Panc1 (cell line): ENCODE data around the gene TRIM14. TPM values are rescaled to one million over a fixed set of nuclear protein-coding genes. Genes with fewer than 3 reads are reported as not detected.
A peak's percentile ranks its signal among the peaks of the same experiment; 100 is the strongest.

ENCODE experiments used
- ATAC-seq: fragments of 200-7000 bp; cut with Tn5 transposase; 2 replicates; pipeline ENCODE4 v1.9.1; 2020; ENCODE audit warnings: mild to moderate bottlenecking, moderate library complexity
- BruUV-seq: library from RNA; stranded (reverse); fragments of 400-500 nt; replicated peaks from 2 replicates; lab custom pipeline; 2021; lab: Mats Ljungman, UMichigan
- CTCF ChIA-PET: fragments of 300-600 bp; sonication (Branson Sonifier 250); formaldehyde crosslinking; loops from one replicate; lab custom pipeline; 2022; ENCODE audit warnings: antibody characterized with exemption; lab: Charles Lee
- POLR2A ChIA-PET: fragments of 300-600 bp; sonication (Branson Sonifier 250); formaldehyde crosslinking; loops from one replicate; lab custom pipeline; 2022; ENCODE audit warnings: antibody characterized with exemption; lab: Charles Lee
- DNase-seq: peaks from one replicate; pipeline ENCODE4 v3.0.0-alpha.2; 2010; ENCODE audit warnings: low read depth, low spot score
- H3K27ac ChIP-seq: 2 replicates; pipeline ENCODE4 v1.5.1; 2011; ENCODE audit warnings: mild to moderate bottlenecking, low read length, inconsistent platforms
- H3K27me3 ChIP-seq: fragments of 200-500 bp; sonication (Bioruptor generic); 2 replicates; pipeline ENCODE4 v1.6.0; 2014; ENCODE audit warnings: low read length, inconsistent platforms; ENCODE audit not compliant: control insufficient read depth, insufficient read depth
- H3K36me3 ChIP-seq: fragments of 200-500 bp; sonication (Bioruptor generic); 2 replicates; pipeline ENCODE4 v1.5.1; 2014; ENCODE audit warnings: inconsistent platforms, mild to moderate bottlenecking, low read length, moderate library complexity; ENCODE audit not compliant: control insufficient read depth, insufficient read depth
- H3K4me1 ChIP-seq: 2 replicates; pipeline ENCODE4 v1.5.1; 2011; ENCODE audit warnings: inconsistent platforms, mild to moderate bottlenecking, low read length, moderate library complexity; ENCODE audit not compliant: control insufficient read depth, insufficient read depth
- H3K4me3 ChIP-seq, 2 experiments: 2 replicates each; pipeline ENCODE4 v1.5.1; 2011 to 2012; ENCODE audit warnings: low read depth in 2 of 2, low read length in 2 of 2, mild to moderate bottlenecking in 2 of 2, inconsistent platforms in 1 of 2, moderate library complexity in 1 of 2
- H3K9me3 ChIP-seq: fragments of 200-500 bp; sonication (Bioruptor generic); 2 replicates; pipeline ENCODE4 v1.5.1; 2014; ENCODE audit warnings: low read depth, mild to moderate bottlenecking, inconsistent platforms, low read length, moderate library complexity; ENCODE audit not compliant: control insufficient read depth, insufficient read depth
- CTCF ChIP-seq: fragments of 450-650 bp; IDR thresholded peaks from 2 replicates; pipeline ENCODE4 v1.5.1; 2017; ENCODE audit warnings: mild to moderate bottlenecking
- POLR2AphosphoS5 ChIP-seq: IDR thresholded peaks from 2 replicates; pipeline ENCODE4 v1.6.1; 2012; ENCODE audit warnings: mild to moderate bottlenecking, low read depth, low read length, moderate library complexity
- REST ChIP-seq, 2 experiments: IDR thresholded peaks; 2 replicates each; pipeline ENCODE4 v1.6.1; 2011 to 2012; ENCODE audit warnings: low read depth in 2 of 2, control low read depth in 1 of 2, low read length in 1 of 2, mild to moderate bottlenecking in 1 of 2, moderate library complexity in 1 of 2; ENCODE audit not compliant: insufficient read depth in 1 of 2
- SIN3A ChIP-seq: IDR thresholded peaks from 2 replicates; pipeline ENCODE4 v1.6.1; 2012; ENCODE audit warnings: low read depth, mild to moderate bottlenecking, low read length, moderate library complexity, borderline replicate concordance; ENCODE audit not compliant: insufficient read depth
- TCF7L2 ChIP-seq: IDR thresholded peaks from 2 replicates; pipeline ENCODE4 v1.6.1; 2011; ENCODE audit warnings: mild to moderate bottlenecking, low read depth, low read length, inconsistent platforms
- in situ Hi-C: cut with HindIII; loops from 2 replicates; pipeline ENCODE4 v1.10.0; 2016; ENCODE audit warnings: low sequenced_read_pairs, low pct_unique_long_range_greater_than_20kb
- intact Hi-C: fragments of 100-400 bp; cut with micrococcal nuclease; formaldehyde crosslinking; loops from one replicate; pipeline ENCODE4 v1.10.0; 2022; ENCODE audit not compliant: unreplicated experiment
- total RNA-seq: library from RNA; stranded (reverse); gene quantifications from one replicate; pipeline ENCODE4 v1.2.1, GENCODE V29; 2021; ENCODE audit not compliant: unreplicated experiment

The TRIM14 gene
- total RNA-seq, 1 experiment from 2014 or later: 9.7 TPM

- peak within 1 kb of the TSS; percentile 83 for H3K27ac ChIP-seq
- H3K9me3 ChIP-seq: no peaks in the 10 kb centered on the region
- peaks cover 4% of the 10 kb centered on the region; the same call in 1 of the 2 replicates for H3K36me3 ChIP-seq
- in situ Hi-C loops (no loop called here), intact Hi-C loops (no loop called here)
- TF ChIP-seq TCF7L2 (no peak), POLR2AphosphoS5 (peak; percentile 73), REST (IDR thresholded peaks at IDR 0.05; ENCODE audit: insufficient read depth in 1 of 2, low read depth in 2 of 2, low read length in 1 of 2) (no peak), CTCF (no peak), SIN3A (peak; percentile 51; the same call in 1 of the 2 replicates)
- 0 out of 2 replicates have a peak, but pooled peaks cover 4% of the 10 kb centered on the region for H3K4me1 ChIP-seq
- CTCF ChIA-PET: interaction anchor here (0.6 to 0.8 kb wide), 3 partner anchors 35 to 486 kb away, joined by 3 to 16 read pairs (median 6); partner anchors contain the start of gene TRMO
- POLR2A ChIA-PET: interaction anchor here (0.5 to 0.8 kb wide), 5 partner anchors 31 to 381 kb away, joined by 3 to 15 read pairs (median 3); partner anchors contain the start of genes TBC1D2 and TRMO
- peak; percentile 56 for DNase-seq
- no peaks in the 10 kb centered on the region for H3K27me3 ChIP-seq
- ATAC-seq: peak; percentile 98
- BruUV-seq: no TSS peak
- H3K4me3 ChIP-seq: peak within 1 kb of the TSS; percentile 73 to 83
Observed at GRCh38 chr9:98056269-98057137, 62.5 kb downstream of the TRIM14 start, which contains the start of gene NANS. TSS of gene NANS (plus strand) at chr9:98056732. CDS start at chr9:98056809, 77 bp downstream.

GRCh38 chr9:98054376-98054951 lies 64.6 kb downstream of the TRIM14 start:
- Histone ChIP-seq H3K27me3 (no peaks in the 10 kb centered on the region), H3K4me1 (0 out of 2 replicates have a peak, but pooled peaks cover 4% of the 10 kb centered on the region), H3K27ac (no peak overlapping the region), H3K36me3 (peaks cover 4% of the 10 kb centered on the region; the same call in 1 of the 2 replicates), H3K4me3 (no peak overlapping the region), H3K9me3 (no peaks in the 10 kb centered on the region)
- TF ChIP-seq POLR2AphosphoS5: no peak
- no peak for TF ChIP-seq TCF7L2
- ChIA-PET CTCF (no interaction called here), POLR2A (interaction anchor here (0.6 kb wide), 1 partner anchor 16 kb away, joined by 3 read pairs; no protein-coding TSS in a partner anchor)
- in situ Hi-C loops (no loop called here), intact Hi-C loops (no loop called here)
- no peak for ATAC-seq
- no TSS peak for BruUV-seq
- no peak for DNase-seq
